Stimulated activated CD4-positive, alpha-beta T cell treated with anti-CD3 and anti-CD28 coated beads, Interleukin-2, amount 100 ng/mL, for 24 hours (primary cell): Measurements from ENCODE around the gene SETMAR.
"Not testable (repeated sequence)": the region's sequence is repeated elsewhere in the genome, so short reads cannot be mapped to it uniquely, and the experiment has no call there.

Experiments
- DNase-seq, 2 donors: peaks; one replicate each; pipeline ENCODE4 v3.0.0-alpha.2; 2020

Gene SETMAR

GRCh38 chr3:4303187-4304123 is at the start of gene SETMAR:
Gene SETMAR (plus strand): TSS chr3:4303369. CDS start chr3:4303371, 2 bp downstream.
- peak; percentile 86 to 88 for DNase-seq

DNA sequence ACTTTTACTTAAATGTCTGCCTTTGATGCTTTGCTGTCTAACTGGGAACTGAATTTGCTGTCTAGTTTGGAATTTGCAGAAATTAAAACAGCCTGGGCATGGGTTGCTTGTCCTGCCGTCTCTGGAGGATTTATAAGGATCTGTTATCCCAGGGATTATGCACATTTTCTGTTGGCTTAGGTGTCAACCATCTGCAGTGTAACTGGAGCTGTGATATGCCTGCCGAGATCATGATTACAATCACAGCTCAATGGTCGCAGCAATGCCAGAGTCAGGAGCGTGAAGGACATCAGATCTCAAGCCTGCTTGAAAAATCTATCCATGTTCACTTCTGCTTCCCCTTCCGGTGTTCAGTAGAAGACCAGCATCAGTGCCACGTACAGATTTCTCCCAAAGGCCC is 41.8 kb upstream of the SETMAR start:
- no peak for DNase-seq

DNA sequence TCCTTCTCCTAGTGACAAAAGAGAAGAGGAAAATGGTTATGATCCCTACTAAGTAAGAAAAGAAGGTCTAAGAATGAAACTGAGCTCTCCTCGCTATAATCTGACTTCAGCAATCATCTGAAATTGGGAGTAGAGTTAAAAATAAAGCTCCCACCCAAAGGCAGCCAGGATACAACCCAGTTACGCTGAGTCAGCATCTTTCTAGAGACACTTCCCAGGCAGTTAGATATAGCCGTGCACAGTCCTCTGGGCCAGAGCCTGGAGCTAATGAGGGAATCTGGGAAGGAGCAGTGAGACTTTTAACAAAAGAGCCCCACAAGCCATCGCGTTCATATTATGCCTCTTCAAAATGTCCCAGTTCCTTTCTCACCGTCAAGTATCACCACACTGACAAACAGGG is 39.1 kb upstream of the SETMAR start:
- no peak for DNase-seq

GRCh38 chr3:4270720-4271119 is 32.4 kb upstream of the SETMAR start:
- no peak for DNase-seq

GRCh38 chr3:4271834-4272233 is 31.3 kb upstream of the SETMAR start:
- no peak for DNase-seq

GRCh38 chr3:4279516-4280105 is 23.6 kb upstream of the SETMAR start:
- no peak for DNase-seq

DNA sequence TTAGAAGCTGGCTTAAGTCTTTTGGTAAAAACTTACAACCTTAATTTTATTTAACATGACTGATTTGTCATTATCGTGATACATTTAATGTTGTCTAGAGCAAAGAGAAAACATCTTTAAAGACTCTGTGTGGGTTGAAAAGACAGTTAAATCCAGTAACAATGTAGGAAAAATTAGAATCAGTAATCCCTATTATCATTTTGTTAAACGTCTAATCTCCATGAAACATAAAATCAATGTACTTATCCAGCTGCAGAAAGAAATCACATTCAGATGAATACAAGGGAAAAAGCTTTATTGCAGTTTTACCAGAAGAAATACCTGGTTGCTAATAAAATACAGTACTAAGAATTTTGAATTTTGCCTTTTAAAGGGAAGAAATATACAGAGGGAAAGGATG is 21.2 kb upstream of the SETMAR start:
- no peak for DNase-seq

DNA sequence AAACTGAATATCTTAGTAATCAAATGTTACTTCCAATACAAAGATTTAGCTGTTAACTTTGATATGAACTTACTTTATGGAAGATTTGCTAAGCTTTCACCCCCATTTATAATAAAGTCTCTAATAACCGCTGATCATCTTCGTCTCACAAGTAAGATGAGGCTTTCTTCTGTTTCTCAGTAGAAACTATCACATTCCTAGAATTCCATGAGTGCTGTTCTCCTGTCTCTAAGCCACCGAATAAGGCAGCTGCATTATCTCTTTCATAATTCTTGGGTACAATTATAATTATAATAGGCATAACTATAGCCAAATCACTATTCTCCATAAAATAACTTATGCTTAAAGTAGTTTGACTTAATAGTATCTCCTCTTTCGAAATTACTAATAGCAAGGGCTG is 18.3 kb upstream of the SETMAR start:
- DNase-seq: no peak

- DNase-seq: no peak
Measured at GRCh38 chr3:4289044-4289443, 14.1 kb upstream of the SETMAR start.

DNA sequence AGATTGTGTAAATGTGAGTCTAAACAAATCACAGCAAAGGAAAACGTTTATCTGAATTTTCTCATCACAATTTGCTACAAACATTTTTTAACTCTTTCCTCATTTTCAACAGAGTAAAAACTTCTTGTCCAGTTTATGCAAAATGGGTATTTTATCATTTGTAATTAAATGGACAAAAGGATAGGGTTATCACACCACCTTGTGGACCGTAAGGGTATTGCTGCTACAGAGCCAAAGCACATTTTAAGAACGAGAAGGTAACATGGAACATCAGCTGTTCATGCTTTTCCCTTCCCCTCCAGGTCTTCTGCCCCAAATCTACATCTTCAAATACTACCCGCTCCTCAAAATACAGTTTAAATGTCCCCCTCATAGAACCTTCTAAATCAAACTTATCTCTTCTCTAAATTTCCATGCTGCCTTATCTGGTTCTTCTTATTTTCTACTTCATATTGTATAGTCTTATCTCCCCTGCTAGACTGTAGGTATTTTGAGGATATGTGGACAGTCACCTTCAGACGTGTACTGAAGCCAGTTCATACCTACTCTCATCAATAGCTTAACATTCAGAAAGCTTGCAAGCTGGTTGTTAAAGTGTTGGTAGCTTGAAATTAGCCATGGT is 12.8 kb upstream of the SETMAR start:
- DNase-seq: peak; percentile 33 to 41

- no peak for DNase-seq
Measured at GRCh38 chr3:4292301-4292700, 10.9 kb upstream of the SETMAR start.

DNA sequence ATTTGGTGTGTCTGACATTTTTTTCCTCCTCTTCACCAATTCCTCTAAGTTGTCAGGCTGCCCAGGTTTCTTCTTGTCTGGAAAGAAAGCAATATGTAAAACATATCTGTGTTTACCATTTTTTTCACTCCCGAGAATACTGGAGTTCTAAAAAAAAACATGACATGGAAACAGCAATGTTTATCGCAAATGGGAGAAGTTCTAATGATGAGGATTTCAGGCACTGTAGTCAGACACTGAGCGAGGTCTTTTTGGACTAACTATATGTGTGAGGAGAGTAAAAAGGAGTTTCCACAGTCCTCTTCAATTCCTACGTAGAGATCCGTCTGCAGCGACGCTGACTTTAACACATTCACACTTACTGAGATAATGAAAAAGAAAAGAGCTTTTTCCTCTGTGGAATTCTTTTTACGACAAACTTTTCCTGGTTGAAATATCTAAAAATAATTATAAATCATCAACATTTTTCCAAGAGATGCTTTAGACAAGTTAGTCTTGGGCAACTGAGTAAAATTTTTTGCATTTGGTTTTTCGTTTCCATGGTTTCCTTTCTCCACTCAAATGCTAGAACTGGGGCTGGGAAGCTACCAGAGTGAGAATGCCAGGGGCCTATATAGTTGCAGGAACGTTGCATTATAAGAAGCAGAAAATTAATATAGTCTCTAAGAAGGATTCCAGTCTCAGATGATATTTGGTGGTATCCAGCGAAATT is 8.4 kb upstream of the SETMAR start:
- DNase-seq: no peak

DNA sequence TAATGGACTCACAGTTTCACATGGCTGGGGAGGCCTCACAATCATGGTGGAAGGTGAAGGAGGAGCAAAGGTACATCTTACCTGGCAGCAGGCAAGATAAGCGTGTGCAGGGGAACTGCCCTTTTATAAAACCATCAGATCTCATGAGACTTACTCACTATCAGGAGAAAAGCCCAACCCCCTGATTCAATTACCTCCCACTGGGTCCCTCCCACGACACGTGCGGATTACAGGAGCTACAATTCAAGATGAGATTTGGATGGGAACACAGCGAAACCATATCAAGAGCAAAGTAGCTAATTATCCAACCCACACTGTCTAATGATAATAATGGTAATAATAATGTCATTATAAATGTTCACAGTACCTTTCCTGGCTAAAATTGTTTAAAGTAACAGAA is 6.7 kb upstream of the SETMAR start:
- DNase-seq: not testable (repeated sequence)

DNA sequence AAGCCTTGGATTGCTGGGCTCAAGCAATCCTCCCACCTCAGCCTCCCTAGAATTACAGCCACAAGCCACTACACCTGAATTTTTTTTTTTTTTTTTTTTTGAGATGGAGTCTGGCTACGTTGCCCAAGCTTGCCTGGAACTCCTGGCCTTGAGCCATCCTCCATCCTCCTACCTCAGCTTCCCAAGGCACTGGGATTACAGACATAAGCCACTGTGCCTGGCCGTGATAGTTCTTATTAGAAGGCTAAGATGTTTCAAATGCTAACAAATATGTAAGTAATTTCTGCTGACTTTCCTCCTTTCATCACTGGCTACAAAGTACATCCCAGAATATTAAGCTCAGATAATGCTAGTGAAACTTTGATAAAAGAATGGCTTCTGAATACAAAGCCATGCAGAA is 5.7 kb upstream of the SETMAR start:
- DNase-seq: no peak

DNA sequence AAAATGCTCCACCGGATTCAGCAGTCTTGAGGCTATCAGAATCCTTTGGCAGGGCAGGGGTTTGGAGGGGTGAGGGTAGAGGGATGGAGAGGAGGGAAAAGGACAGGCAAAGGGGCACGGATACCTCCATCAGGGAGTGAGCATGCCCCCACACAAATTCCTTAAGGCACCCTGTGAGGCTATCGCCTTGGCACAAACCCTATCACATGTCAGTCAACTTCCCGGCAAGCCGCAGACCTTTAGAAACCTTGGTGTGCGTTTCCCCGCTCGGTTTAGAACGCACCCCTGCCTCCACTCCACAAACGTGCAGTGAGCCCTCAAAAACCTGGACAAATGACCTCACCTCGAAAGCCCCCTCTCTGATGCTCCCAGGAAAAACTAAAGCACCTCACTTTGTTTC is 422 bp upstream of the SETMAR start:
- DNase-seq: no peak

GRCh38 chr3:4305210-4305609 is 2.0 kb downstream of the SETMAR start:
- DNase-seq: not testable (repeated sequence)

DNA sequence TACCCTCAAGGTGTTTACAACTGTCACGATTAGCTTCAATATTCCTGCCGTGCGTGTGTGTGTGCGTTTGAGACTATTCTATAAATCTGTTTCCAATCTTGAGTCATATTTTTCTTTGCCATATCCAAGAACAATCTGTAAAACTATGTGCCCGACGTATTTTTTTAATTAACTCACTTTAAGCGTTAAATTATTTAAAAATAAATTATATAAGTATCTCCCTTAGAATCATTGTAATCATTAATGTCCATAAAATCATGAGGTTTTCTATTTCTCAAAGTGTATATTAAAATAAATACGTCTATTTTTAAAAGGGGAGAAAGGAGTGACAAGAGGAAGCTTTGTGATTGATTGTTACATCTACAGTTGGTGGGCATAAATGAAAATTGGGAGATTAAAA is 2.9 kb downstream of the SETMAR start:
- no peak for DNase-seq

DNA sequence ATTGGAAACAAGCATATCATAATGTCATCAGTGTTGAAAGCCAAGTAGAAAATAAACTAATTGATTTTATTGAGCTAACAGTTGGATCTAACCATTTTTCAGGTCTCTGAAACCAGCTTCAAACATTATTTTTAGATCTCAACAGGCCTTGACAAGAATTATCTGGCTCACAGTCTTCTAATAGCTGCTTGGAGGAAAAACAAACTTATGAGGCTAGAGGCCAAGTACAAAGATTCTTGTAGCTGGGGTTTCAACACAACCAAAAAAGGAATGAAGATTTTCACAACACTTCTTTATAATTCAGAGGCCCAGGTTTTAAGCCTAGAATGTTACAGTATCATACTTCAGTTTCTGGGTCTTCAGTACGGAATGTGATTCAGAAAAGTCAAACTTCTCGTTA is 3.7 kb downstream of the SETMAR start:
- no peak for DNase-seq

DNA sequence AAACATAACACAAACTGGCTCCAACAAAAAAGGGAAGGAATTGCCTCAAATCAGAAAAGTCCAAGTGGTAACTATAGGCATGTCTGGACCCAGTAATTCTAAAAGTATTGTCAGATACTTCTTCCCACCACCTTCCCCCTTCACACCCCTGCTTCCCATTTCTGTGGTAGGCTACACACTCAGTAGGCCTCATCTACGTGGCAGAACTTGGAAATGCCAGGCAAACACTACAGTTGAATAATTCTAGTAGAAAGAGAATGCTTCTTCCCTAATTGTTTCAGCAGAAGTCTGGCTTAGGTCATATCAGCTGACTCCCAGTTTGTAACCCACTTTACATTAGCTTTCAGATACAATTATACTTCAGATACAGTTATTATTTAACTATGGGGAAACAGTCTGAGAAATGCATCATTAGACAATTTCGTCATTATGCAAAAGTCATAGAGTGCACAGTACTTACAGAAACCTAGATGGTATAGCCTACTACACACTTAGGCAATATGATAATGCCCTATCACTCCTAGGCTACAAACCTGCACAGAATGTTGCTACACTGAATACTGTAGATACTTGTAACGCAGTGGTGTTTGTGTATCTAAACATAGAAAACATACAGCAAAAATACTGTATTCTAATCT is 6.4 kb downstream of the SETMAR start:
- DNase-seq: no peak

GRCh38 chr3:4310971-4311370 is 7.8 kb downstream of the SETMAR start:
- DNase-seq: no peak

DNA sequence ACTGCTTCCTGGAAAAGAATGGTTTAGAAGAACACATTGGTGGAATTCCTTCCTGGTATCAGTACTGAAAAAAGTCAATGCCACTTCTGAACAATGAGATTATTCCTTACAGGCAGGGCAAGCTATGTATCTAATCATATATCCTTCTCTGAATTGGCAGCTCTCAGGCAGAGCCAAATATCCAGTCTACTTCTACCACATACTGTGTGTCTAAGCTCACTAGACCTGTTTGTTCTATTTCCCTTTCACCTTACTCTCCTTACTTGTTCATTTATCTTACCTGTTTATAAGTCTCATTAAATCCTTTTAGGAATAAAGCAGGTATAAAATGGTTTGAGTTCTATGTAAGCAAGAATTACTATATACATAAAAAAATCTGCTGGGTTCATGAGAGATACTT is 8.3 kb downstream of the SETMAR start:
- no peak for DNase-seq

GRCh38 chr3:4313606-4314293 is 10.6 kb downstream of the SETMAR start:
- DNase-seq: no peak
